NAMALWA (cell line): ENCODE results near the gene N4BP2L2.
"Not testable (repeated sequence)": the region's sequence is repeated elsewhere in the genome, so short reads cannot be mapped to it uniquely, and the experiment has no call there.

Experiments used
- DNase-seq: peaks from one replicate; pipeline ENCODE4 v3.0.0-alpha.2; 2015; ENCODE audit warnings: low spot score

The N4BP2L2 gene

DNA sequence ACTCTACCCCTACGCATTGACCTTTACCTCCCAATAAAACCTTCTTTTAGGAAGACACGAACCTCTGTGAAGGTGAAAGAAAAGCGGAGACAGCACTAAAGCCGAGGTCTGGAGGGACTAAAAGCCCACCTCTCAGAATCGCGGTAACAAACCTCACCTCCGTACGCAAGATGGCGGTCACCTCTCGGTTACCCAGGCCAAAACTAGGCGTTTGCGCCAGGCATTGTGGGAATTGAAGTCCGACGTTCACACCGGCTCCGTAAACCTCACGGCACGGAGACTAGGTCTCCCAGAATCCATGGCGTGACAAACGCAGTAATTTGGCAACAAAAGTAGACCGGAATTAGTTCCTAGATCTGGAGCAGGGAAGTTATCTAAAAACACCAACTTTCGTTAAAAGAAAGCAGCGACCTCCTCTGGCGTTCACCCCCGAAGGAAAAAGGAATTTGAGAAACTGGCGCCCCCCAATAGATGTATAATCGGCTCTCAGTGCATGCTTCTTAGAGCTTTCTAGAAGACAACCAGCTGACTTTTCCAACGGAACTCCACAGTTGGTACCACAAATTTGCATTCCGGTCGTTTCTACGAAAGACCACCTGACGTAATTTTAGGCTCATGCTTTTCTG is at the start of gene N4BP2L2:
Gene N4BP2L2, minus strand, starts transcription at position 175 of the 626 bp plus-strand sequence. CDS start 1,768 bp downstream, outside the sequence.
- DNase-seq, result peak; percentile 97

DNA sequence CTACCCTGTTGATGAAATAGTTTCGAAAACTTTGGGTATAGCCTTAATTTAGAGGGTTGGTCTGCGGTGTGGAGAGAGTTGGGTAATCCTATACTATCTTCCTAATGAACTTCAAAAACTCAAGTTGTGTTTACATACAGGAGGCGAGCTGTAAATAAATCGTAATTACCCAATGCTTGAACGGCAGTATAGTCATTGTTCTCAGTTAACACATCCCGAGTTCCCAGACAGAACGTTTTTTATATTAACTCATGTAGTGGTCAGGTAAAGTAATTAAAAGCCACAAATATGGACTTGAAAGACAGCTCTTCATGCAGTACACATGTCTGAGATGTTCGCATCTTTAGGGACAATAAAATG is 49.2 kb upstream of the N4BP2L2 start:
- peak; percentile 35 for DNase-seq

DNA sequence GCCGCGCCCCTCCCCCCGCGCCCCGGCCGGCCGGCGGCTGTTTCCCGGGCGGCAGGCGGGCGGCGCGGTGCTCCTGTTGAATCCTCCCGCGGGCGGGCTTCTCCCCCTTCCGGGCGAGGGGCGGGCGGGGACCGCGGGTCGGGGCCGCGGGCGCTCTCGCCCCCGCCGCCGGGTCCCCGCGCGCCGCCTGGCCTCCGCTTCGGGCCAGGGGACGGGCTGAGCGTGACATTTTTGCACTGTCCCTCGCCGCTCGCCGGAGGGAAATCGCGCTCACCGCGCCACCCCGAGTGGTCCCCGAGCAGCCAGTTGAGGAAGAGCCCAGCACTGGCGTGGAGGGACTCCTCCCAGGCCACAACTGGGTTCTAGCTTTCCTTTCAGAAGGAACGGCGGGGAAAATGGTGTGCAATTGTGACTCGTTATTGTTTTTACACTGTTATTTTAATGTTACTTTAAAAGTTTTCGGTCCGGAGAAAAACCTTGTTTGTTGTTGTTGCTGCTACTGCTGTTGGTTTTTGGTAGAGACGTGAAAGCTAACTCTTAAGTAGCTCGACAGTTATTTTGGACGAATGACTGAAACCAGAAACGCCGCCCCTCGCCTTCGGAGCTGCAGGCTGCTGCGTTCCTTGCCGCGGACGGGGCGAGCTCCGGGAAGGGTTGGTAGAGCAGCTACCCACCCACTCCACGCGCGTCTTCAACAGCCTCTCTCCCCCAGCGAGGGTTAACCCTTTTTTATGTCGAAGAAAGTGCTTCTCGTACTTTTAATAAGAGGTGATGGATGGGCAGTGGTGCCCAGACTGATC is 48.6 kb upstream of the N4BP2L2 start:
- peak; percentile 75 for DNase-seq

DNA sequence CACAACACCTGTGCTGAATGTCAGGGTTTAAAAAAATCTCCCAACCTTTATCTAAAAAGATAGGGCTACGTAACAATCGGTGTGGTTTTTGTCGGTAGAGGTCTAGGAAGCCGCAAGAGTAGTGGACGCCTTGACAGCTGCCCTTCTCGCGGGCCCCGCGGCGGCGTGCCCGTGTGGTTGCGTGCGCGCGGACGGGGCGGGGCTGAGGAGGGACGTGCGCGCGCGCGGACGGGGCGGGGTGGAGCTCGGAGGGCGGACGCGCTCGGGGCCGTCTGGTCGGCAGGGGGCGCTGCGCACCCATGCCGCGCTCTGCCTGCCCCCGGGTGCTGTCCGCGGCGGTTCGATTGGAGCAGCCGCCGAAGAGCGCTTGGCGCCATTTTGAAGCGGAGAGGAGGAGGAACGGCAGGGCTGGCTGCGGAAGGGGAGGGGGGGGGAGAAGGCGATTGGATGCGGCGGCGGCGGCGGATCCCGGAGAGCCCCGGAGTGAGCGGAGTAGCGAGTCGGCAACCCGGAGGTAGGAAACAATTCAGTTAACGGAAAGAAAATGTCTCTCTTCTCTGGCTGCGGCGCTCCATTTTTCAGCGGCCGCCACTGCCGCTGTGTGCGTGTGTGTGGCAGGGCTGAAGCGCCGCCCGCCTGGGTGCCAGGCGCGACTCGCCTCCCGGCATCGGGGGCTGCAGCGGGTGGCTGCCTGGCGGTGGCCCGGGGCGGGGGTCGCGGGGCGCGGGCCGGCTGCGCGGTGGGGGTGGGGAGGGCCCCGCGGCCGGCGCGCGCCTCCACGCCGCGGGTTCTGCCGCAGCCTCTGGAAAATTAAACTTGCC is 47.7 kb upstream of the N4BP2L2 start, which contains the start of gene PDS5B:
Gene PDS5B, plus strand, starts transcription at position 373 of the 821 bp plus-strand sequence. CDS start 62,321 bp downstream, outside the sequence.
- peak; percentile 96 for DNase-seq

- peak; percentile 24 for DNase-seq
Measured at GRCh38 chr13:32585550-32586079, 47.0 kb upstream of the N4BP2L2 start.

GRCh38 chr13:32582991-32583390 is 44.4 kb upstream of the N4BP2L2 start:
- no peak for DNase-seq

- DNase-seq, result no peak
Measured at GRCh38 chr13:32582281-32582680, 43.7 kb upstream of the N4BP2L2 start.

- DNase-seq, result peak; percentile 54
Measured at GRCh38 chr13:32581177-32581786, 42.7 kb upstream of the N4BP2L2 start.

- no peak for DNase-seq
Measured at GRCh38 chr13:32577032-32577431, 38.4 kb upstream of the N4BP2L2 start.

DNA sequence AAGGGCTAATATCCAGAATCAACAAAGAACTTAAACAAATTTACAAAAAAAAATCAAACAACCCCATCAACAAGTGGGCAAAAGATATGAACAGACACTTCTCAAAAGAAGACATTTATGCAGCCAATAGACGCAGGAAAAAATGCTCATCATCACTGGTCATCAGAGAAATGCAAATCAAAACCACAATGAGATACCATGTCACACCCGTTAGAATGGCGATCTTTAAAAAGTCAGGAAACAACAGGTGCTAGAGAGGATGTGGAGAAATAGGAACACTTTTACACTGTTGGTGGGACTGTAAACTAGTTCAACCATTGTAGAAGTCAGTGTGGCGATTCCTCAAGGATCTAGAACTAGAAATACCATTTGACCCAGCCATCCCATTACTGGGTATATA is 37.1 kb upstream of the N4BP2L2 start:
- DNase-seq, result not testable (repeated sequence)

DNA sequence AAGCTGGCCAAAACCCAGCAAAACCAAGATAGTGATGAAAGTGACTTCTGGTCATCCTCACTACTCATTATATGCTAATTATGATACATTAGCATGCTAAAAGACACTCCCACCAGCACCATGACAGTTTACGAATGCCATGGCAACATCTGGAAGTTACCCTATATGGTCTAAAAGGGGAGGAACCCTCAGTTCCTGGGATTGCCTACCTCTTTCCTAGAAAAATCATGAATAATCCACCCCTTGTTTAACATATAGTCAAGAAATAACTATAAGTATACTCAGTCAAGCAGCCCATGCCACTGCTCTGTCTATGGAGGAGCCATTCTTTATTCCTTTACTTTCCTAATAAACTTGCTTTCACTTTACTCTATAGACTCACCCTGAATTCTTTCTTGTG is 22.2 kb upstream of the N4BP2L2 start:
- DNase-seq, result not testable (repeated sequence)

- no peak for DNase-seq
Measured at GRCh38 chr13:32555613-32556012, 17.0 kb upstream of the N4BP2L2 start.

DNA sequence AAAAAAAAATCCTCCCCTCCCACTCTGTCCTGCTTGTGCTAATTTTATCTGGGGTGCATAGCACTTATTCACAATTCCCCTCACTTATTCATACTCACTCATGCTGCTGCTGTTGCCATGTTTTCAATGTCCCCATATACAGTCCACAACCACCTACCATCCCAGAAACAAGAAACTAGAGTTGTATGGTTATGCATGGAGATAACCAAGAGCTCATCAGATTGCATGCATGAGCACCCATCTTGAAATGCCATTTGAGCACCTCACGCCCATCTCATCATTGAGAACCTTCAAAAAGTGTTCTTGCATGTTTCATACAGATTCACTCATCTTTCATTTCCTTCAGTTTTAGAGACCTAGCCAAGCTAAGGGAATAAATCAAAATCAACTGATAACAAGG is 15.1 kb upstream of the N4BP2L2 start:
- DNase-seq, result no peak

DNA sequence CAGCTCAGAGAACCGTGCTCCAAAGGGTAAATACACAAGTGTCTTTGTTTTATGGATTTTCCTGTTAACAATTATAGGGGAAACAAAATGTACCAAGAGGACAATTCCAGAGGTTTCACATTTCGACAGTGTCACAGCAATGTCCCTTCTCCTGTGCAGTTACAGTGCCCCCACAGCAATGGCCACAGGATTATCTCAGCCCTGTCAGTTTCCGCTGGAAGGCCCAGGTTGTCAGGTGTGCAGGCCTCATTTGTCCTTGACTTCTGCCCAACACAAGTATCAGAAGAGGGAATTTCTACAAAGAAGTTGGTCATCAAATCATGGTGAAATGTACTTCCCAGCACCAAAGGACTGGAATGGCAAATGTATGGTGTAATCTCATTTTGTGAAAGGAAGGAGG is 11.2 kb upstream of the N4BP2L2 start:
- no peak for DNase-seq

DNA sequence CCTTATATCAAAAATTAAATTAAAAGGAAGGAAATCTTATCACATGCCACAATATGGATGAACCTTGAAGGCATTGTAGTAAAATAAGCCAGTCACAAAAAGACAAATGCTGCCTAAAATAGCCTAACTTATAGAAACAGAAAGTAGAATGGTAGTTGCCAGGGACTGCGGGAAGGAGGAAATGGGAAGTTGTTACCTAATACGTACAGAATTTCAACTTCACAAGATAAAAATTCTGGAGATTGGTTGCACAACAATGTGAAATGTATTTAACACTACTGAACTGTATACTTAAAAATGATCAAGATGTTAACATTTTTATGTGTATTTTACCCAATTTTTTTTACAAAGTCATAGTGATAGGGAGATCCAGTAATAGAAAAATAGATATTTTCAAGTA is 10.2 kb upstream of the N4BP2L2 start:
- DNase-seq, result no peak

DNA sequence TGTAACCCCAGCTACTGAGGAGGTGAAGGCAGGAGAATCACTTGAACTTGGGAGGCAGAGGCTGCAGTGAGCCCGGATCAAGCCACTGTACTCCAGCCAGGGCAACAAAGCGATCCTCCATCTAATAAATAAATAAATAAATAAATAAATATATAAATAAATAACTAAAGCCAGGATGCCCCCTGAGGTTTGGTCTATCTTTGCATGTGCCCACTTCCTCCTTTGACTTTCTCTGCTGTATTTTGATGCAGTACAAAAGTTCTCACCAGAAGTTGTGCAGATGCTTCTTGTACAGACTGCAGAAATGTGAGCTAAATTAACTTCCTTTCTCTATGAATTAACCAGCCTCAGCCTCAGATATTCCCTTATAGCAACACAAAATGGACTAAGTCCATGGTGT is 6.5 kb upstream of the N4BP2L2 start:
- peak; percentile 32 for DNase-seq

- DNase-seq, result no peak
Measured at GRCh38 chr13:32542221-32542620, 3.6 kb upstream of the N4BP2L2 start.

DNA sequence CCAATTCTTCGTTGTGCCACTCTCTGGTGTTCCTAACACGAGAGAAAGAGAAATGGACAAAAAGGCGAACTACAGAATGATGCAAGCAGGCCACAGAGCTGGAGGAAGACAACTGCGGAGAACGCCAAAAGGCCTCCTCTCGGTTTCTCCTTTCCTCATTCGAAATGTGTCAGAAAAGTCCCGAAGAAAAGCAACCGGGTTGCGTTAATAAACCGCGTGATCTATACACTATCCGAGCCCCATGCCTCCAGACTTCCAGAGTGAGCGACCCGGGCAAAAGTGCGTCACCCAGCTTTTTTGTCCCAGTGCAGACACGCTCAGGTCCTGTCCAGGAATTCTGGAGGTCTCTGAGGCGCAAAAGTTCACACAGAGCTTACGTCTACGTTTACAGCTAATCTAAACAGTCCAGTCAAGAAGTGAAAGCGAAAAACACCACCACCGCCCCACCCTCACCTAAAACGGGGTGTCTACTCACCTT is 413 bp downstream of the N4BP2L2 start:
- no peak for DNase-seq

GRCh38 chr13:32537580-32538142 is 934 bp downstream of the N4BP2L2 start:
- DNase-seq, result no peak

GRCh38 chr13:32535748-32536147 is 2.8 kb downstream of the N4BP2L2 start:
- DNase-seq, result no peak

- no peak for DNase-seq
Measured at GRCh38 chr13:32535115-32535514, 3.5 kb downstream of the N4BP2L2 start.
